ENCODE data around the gene LNP1. TPM values are rescaled to one million over a fixed set of nuclear protein-coding genes. Genes with fewer than 3 reads are reported as not detected.
A peak's percentile ranks its signal among the peaks of the same experiment; 100 is the strongest.

The LNP1 gene
- total and polyA plus RNA-seq, 9 of the 15 experiments (the other 6 are each of a cell fraction or from before 2014, with no cell fraction given), result 1.9 to 5.2 (median 4.5) TPM

GRCh38 chr3:100454677-100455076 is 53.3 kb downstream of the LNP1 start (continued):
- TF ChIP-seq NUFIP1 (IDR thresholded peaks at IDR 0.05; ENCODE audit: partially characterized antibody), result no peak
- peak; percentile 53; the same call in 1 of the 2 replicates for TF ChIP-seq CEBPB (tag; IDR thresholded peaks at IDR 0.05)
- no peak for TF ChIP-seq SMAD1 (IDR thresholded peaks at IDR 0.05; ENCODE audit: low read depth, low read length, partially characterized antibody)
- TF ChIP-seq NR2C1 (IDR thresholded peaks at IDR 0.05), result no peak
- TF ChIP-seq NR2C1 (tag; IDR thresholded peaks at IDR 0.05), result 0 out of 2 replicates have a peak, but pooled peaks have one; percentile 20
- TF ChIP-seq CAMTA2 (CRISPR knock-in tag; conservative IDR thresholded peaks at IDR 0.05), result no peak
- no peak for TF ChIP-seq SMARCE1 (IDR thresholded peaks at IDR 0.05)
- no peak for TF ChIP-seq ZNF778 (CRISPR knock-in tag; IDR thresholded peaks at IDR 0.05)
- 0 out of 2 replicates have a peak, but pooled peaks have one; percentile 21 for TF ChIP-seq ARID1B (IDR thresholded peaks at IDR 0.05)
- peak; percentile 28; the same call in 1 of the 2 replicates for TF ChIP-seq USF2 (CRISPR knock-in tag; IDR thresholded peaks at IDR 0.05)
- no peak for TF ChIP-seq U2AF1 (optimal IDR thresholded peaks at IDR 0.05; ENCODE audit: low read depth, low read length)
- no peak for TF ChIP-seq RBFOX2 (IDR thresholded peaks at IDR 0.05; ENCODE audit: low read depth, low read length)
- no peak for TF ChIP-seq RBM39 (optimal IDR thresholded peaks at IDR 0.05; ENCODE audit: low read depth, low read length)
- TF ChIP-seq E2F1 (CRISPR knock-in tag; IDR thresholded peaks at IDR 0.05), result no peak
- no peak for TF ChIP-seq NCOA6 (IDR thresholded peaks at IDR 0.05)
- TF ChIP-seq GABPB2 (CRISPR knock-in tag; conservative IDR thresholded peaks at IDR 0.05), result no peak
- TF ChIP-seq SREBF2 (CRISPR knock-in tag; IDR thresholded peaks at IDR 0.05), result no peak
- TF ChIP-seq HMBOX1 (IDR thresholded peaks at IDR 0.05), result 0 out of 2 replicates have a peak, but pooled peaks have one; percentile 23
- TF ChIP-seq ZNF740 (CRISPR knock-in tag; IDR thresholded peaks at IDR 0.05), result no peak
- no peak for TF ChIP-seq ZNF740 (tag; IDR thresholded peaks at IDR 0.05)
- TF ChIP-seq SMAD3 (CRISPR knock-in tag; conservative IDR thresholded peaks at IDR 0.05), result no peak
- TF ChIP-seq ZNF561 (CRISPR knock-in tag; conservative IDR thresholded peaks at IDR 0.05), result no peak
- no peak for TF ChIP-seq NKRF (IDR thresholded peaks at IDR 0.05; ENCODE audit: borderline replicate concordance)
- no peak for TF ChIP-seq CCAR2 (IDR thresholded peaks at IDR 0.05; ENCODE audit: low read depth, low read length)
- TF ChIP-seq RB1 (IDR thresholded peaks at IDR 0.05; ENCODE audit: low read depth), result no peak
- TF ChIP-seq RAD51 (IDR thresholded peaks at IDR 0.05; ENCODE audit: borderline replicate concordance, low read depth), result peak; percentile 27; the same call in 1 of the 2 replicates
- TF ChIP-seq PTTG1 (tag; IDR thresholded peaks at IDR 0.05; ENCODE audit: low read depth), result no peak

Data from K562 (cell line).